GM19351 (cell line): Measurements from ENCODE around the gene HTR3B.
"Not testable (repeated sequence)": the region's sequence is repeated elsewhere in the genome, so short reads cannot be mapped to it uniquely, and the experiment has no call there.

Source experiments
- ATAC-seq: cut with Tn5 transposase; IDR thresholded peaks from one replicate; pipeline ENCODE4 v1.9.1; 2021; ENCODE audit warnings: mild to moderate bottlenecking, moderate library complexity; ENCODE audit not compliant: unreplicated experiment

The HTR3B gene

GRCh38 chr11:113884361-113884836 is 20.2 kb upstream of the HTR3B start:
- no peak for ATAC-seq

- ATAC-seq = no peak
Measured at GRCh38 chr11:113885897-113886296, 18.7 kb upstream of the HTR3B start.

GRCh38 chr11:113888848-113889247 is 15.7 kb upstream of the HTR3B start:
- ATAC-seq = no peak

- no peak for ATAC-seq
Measured at GRCh38 chr11:113894421-113894996, 10.1 kb upstream of the HTR3B start.

GRCh38 chr11:113895367-113896155 is 9.0 kb upstream of the HTR3B start:
- no peak for ATAC-seq

- no peak for ATAC-seq
Measured at GRCh38 chr11:113896156-113896879, 8.3 kb upstream of the HTR3B start.

GRCh38 chr11:113901141-113901540 is 3.5 kb upstream of the HTR3B start:
- ATAC-seq = no peak

- ATAC-seq = no peak
Measured at GRCh38 chr11:113906038-113906437, 1.4 kb downstream of the HTR3B start.

GRCh38 chr11:113906516-113906915 is 1.9 kb downstream of the HTR3B start:
- ATAC-seq = no peak

GRCh38 chr11:113907152-113907551 is 2.6 kb downstream of the HTR3B start:
- no peak for ATAC-seq

GRCh38 chr11:113907681-113908080 is 3.1 kb downstream of the HTR3B start:
- no peak for ATAC-seq

- no peak for ATAC-seq
Measured at GRCh38 chr11:113908098-113908497, 3.5 kb downstream of the HTR3B start.

- ATAC-seq = not testable (repeated sequence)
Measured at GRCh38 chr11:113911491-113911890, 6.9 kb downstream of the HTR3B start.

- no peak for ATAC-seq
Measured at GRCh38 chr11:113923572-113923971, 19.0 kb downstream of the HTR3B start.

GRCh38 chr11:113926273-113927197 is 21.9 kb downstream of the HTR3B start:
- no peak for ATAC-seq

GRCh38 chr11:113928311-113928710 is 23.7 kb downstream of the HTR3B start:
- ATAC-seq = no peak

GRCh38 chr11:113932788-113933187 is 28.2 kb downstream of the HTR3B start:
- no peak for ATAC-seq

GRCh38 chr11:113934193-113934592 is 29.6 kb downstream of the HTR3B start:
- ATAC-seq = not testable (repeated sequence)

- ATAC-seq = no peak
Measured at GRCh38 chr11:113934761-113935160, 30.2 kb downstream of the HTR3B start.

GRCh38 chr11:113935858-113936257 is 31.3 kb downstream of the HTR3B start:
- ATAC-seq = no peak

GRCh38 chr11:113937918-113938317 is 33.3 kb downstream of the HTR3B start:
- ATAC-seq = no peak
